Fibroblast of lung (primary cell): ENCODE results near the gene MORN3. TPM values are rescaled to one million over a fixed set of nuclear protein-coding genes. Genes with fewer than 3 reads are reported as not detected.

Experiments
- DNase-seq, 2 donors: peaks; one replicate each; pipeline versions ENCODE4 v3.0.0 to v3.0.0-alpha.2; 2010; ENCODE audit warnings: low read depth in 2 of 2
- H2AFZ ChIP-seq: 2 replicates; pipeline ENCODE4 v1.5.1; 2012; ENCODE audit warnings: low read length, control low read depth, inconsistent platforms
- H3K27ac ChIP-seq: 2 replicates; pipeline ENCODE4 v1.5.1; 2011; ENCODE audit warnings: low read length, control low read depth; ENCODE audit not compliant: insufficient read depth
- H3K27me3 ChIP-seq: 2 replicates; pipeline ENCODE4 v1.5.1; 2011; ENCODE audit warnings: mild to moderate bottlenecking, low read length; ENCODE audit not compliant: control insufficient read depth, insufficient read depth
- H3K36me3 ChIP-seq: 2 replicates; pipeline ENCODE4 v1.5.1; 2011; ENCODE audit warnings: low read length; ENCODE audit not compliant: control insufficient read depth, insufficient read depth
- H3K4me1 ChIP-seq: 2 replicates; pipeline ENCODE4 v1.5.1; 2011; ENCODE audit warnings: low read length; ENCODE audit not compliant: control insufficient read depth, insufficient read depth; ENCODE audit errors: extremely low read depth
- H3K4me2 ChIP-seq: 2 replicates; pipeline ENCODE4 v1.5.1; 2011; ENCODE audit warnings: low read length, control low read depth; ENCODE audit not compliant: insufficient read depth; ENCODE audit errors: extremely low read depth
- H3K4me3 ChIP-seq, 4 experiments: fragments of 200-600 bp in 1 of 4; sonication (generic) in 1 of 4; replicated peaks in 1 of 4; 2 replicates each; pipeline ENCODE4 v1.5.1; 2011 to 2016; ENCODE audit warnings: low read length in 4 of 4, low read depth in 3 of 4, mild to moderate bottlenecking in 3 of 4, control low read depth in 2 of 4, inconsistent platforms in 1 of 4, mixed read lengths in 1 of 4; ENCODE audit not compliant: insufficient read depth in 1 of 4; ENCODE audit errors: control extremely low read depth in 1 of 4
- H3K79me2 ChIP-seq: 2 replicates; pipeline ENCODE4 v1.5.1; 2012; ENCODE audit warnings: mild to moderate bottlenecking, low read length, inconsistent platforms; ENCODE audit not compliant: control insufficient read depth, insufficient read depth
- H3K9ac ChIP-seq: 2 replicates; pipeline ENCODE4 v1.5.1; 2011; ENCODE audit warnings: mild to moderate bottlenecking, low read length, control low read depth; ENCODE audit not compliant: insufficient read depth
- H3K9me3 ChIP-seq: 2 replicates; pipeline ENCODE4 v1.5.1; 2012; ENCODE audit warnings: low read depth, low read length; ENCODE audit not compliant: control insufficient read depth, insufficient read depth
- H4K20me1 ChIP-seq: 2 replicates; pipeline ENCODE4 v1.5.1; 2011; ENCODE audit warnings: low read length; ENCODE audit not compliant: control insufficient read depth, insufficient read depth; ENCODE audit errors: extremely low read depth
- EZH2 ChIP-seq: IDR thresholded peaks from 2 replicates; pipeline ENCODE4 v1.5.1; 2012; ENCODE audit warnings: low read length, control low read depth, mild to moderate bottlenecking; ENCODE audit errors: missing control alignments
- polyA minus RNA-seq: library from RNA; depleted of rRNA, polyadenylated mRNA; stranded (reverse); fragments of >200 nt; gene quantifications from 2 replicates; pipeline ENCODE4 v1.2.3, GENCODE V29; 2011; ENCODE audit warnings: low replicate concordance
- polyA plus RNA-seq, 2 donors: library from polyadenylated mRNA; depleted of rRNA in 1 of 2; stranded (reverse) in 1 of 2; unstranded in 1 of 2; fragments of >200 nt; gene quantifications; 2 replicates each; pipeline ENCODE4 v1.2.1, GENCODE V29; 2011 to 2012; ENCODE audit warnings: missing spikeins in 1 of 2
- total RNA-seq: library from RNA; depleted of rRNA; stranded (reverse); fragments of >200 nt; gene quantifications from 2 replicates; pipeline ENCODE4 v1.2.1, GENCODE V29; 2014
- TF ChIP-seq, protein P1 (sequence below), 2 donors: IDR thresholded peaks in 1 of 2; conservative IDR thresholded peaks in 1 of 2; 1 replicate in 1 of 2; 2 replicates in 1 of 2; pipeline ENCODE4 v1.5.1; 2011 to 2012; ENCODE audit warnings: low read length in 2 of 2, control low read depth in 1 of 2, inconsistent platforms in 1 of 2, low read depth in 1 of 2, mild to moderate bottlenecking in 1 of 2

MORN3 gene, protein sequence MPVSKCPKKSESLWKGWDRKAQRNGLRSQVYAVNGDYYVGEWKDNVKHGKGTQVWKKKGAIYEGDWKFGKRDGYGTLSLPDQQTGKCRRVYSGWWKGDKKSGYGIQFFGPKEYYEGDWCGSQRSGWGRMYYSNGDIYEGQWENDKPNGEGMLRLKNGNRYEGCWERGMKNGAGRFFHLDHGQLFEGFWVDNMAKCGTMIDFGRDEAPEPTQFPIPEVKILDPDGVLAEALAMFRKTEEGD
- 0.77 and 0.83 TPM in 2 replicates for total RNA-seq
- polyA plus RNA-seq, result 0.23 and 0.61 TPM in 2 replicates
- polyA plus RNA-seq (2012), result 0.37 and 1.2 TPM in 2 replicates
- polyA minus RNA-seq, result not detected in 2 replicates

DNA sequence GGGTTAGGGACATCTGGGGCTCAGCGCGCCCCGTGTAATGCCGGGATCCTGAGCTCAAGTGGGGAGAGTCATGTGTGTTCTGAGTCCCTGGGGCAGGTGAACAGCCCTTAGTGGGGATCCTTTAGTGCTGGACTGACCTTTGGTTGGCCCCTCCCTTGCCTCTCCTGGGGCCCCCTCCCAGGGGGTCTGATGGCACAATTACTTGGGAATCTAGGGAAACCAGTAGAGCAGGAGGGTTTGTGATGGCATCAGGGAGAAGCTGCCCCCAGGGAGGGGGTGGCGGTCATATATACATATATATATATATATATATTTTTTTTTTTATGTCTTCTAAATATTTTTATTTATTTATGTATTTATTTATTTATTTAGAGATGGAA is at the start of gene MORN3:
Gene MORN3 (minus strand): TSS at position 134 of the 380 bp plus-strand sequence. CDS start 171 bp downstream, outside the sequence.
- TF ChIP-seq, protein P1, sequence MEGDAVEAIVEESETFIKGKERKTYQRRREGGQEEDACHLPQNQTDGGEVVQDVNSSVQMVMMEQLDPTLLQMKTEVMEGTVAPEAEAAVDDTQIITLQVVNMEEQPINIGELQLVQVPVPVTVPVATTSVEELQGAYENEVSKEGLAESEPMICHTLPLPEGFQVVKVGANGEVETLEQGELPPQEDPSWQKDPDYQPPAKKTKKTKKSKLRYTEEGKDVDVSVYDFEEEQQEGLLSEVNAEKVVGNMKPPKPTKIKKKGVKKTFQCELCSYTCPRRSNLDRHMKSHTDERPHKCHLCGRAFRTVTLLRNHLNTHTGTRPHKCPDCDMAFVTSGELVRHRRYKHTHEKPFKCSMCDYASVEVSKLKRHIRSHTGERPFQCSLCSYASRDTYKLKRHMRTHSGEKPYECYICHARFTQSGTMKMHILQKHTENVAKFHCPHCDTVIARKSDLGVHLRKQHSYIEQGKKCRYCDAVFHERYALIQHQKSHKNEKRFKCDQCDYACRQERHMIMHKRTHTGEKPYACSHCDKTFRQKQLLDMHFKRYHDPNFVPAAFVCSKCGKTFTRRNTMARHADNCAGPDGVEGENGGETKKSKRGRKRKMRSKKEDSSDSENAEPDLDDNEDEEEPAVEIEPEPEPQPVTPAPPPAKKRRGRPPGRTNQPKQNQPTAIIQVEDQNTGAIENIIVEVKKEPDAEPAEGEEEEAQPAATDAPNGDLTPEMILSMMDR (conservative IDR thresholded peaks at IDR 0.05 in 1 of 2, IDR thresholded peaks at IDR 0.05 in 1 of 2; ENCODE audit: low read depth in 1 of 2, low read length in 2 of 2), result no peak
- no peak for TF ChIP-seq EZH2
- DNase-seq, result no peak
- H2AFZ ChIP-seq, result no peak within 1 kb of the TSS

DNA sequence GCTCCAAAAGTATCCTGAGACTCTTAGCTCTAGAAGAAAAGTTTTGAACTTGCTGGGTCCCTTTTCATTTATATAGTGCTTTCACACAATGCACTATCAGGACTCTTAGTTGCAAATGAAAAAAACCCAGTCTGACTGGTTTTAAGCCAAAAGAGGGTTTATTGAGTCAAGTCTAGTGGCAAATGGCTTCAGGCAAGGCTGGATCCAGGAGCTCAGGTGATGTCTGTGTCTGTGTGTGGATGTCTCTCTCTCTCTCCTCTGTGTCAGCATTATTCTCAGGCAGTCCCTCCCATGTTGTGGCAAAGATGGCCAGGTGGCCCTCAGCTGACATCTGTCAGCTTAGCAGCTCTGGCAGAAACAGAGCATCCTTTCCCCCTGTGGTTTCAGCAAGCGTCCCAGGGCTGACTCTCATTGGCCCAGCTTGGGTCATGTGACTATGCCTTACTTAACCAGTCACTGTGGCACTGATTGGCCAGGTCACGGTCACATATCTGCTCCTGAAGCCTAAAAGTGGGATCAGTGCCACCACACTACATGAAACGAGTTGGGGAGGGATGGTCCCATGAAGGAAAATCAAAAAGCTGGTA is 49.3 kb upstream of the MORN3 start:
- no peak overlapping the region for H3K4me3 ChIP-seq
- TF ChIP-seq, protein P1 (conservative IDR thresholded peaks at IDR 0.05 in 1 of 2, IDR thresholded peaks at IDR 0.05 in 1 of 2; ENCODE audit: low read depth in 1 of 2, low read length in 2 of 2), result no peak
- TF ChIP-seq EZH2, result no peak
- peaks cover 12% of the 10 kb centered on the region for H3K79me2 ChIP-seq
- no peak overlapping the region for H3K4me2 ChIP-seq
- no peaks in the 10 kb centered on the region for H4K20me1 ChIP-seq
- H3K27ac ChIP-seq, result no peak overlapping the region
- no peaks in the 10 kb centered on the region for H3K9me3 ChIP-seq
- H3K36me3 ChIP-seq, result no peaks in the 10 kb centered on the region
- H3K27me3 ChIP-seq, result no peaks in the 10 kb centered on the region
- H2AFZ ChIP-seq, result no peak overlapping the region
- no peak overlapping the region for H3K9ac ChIP-seq
- peaks cover 11% of the 10 kb centered on the region for H3K4me1 ChIP-seq
- no peak for DNase-seq

More for the DNA sequence above, at the start of gene MORN3:
- Histone ChIP-seq H3K27ac (no peak within 1 kb of the TSS), H3K27me3 (no peaks in the 10 kb centered on the region), H3K79me2 (no peaks in the 10 kb centered on the region), H3K9me3 (no peaks in the 10 kb centered on the region), H3K36me3 (no peaks in the 10 kb centered on the region), H3K4me2 (no peak within 1 kb of the TSS), H3K9ac (no peak within 1 kb of the TSS), H3K4me1 (no peaks in the 10 kb centered on the region), H3K4me3 (no peak within 1 kb of the TSS), H4K20me1 (no peaks in the 10 kb centered on the region)

DNA sequence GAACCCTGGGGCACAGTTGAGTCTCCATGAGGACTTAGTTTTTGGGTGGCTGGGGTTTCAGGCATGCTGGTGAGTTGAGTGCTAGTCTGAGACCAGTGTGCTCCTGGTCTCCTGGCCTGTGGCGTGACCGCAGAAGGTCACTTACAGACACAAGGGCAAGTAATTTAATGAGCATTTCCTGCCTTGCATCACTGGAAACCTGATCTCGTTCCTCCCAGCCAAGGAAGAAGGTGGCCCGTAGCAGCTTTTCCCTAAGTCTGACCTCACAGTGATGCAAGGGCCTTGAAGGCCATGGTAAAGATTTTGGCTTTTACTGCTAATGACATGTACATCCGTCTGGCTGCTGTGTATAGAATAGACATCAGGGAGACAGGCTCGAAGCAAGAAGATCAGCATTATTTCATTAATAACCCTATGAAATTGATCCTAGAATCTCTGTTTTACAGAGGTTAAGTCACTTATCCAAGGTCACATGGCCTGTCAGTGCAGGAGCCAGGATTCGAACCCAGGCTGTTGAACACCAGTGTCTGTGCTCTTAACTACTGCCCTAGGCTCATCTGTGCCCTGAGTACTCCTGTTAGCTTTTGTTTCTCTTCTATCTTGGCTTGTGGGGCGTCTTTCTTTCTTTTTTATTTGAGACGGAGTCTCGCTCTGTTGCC is 47.7 kb upstream of the MORN3 start:
- Histone ChIP-seq H3K36me3 (no peaks in the 10 kb centered on the region), H3K4me3 (no peak overlapping the region), H3K79me2 (peaks cover 16% of the 10 kb centered on the region), H3K9ac (no peak overlapping the region), H3K9me3 (no peaks in the 10 kb centered on the region), H2AFZ (no peak overlapping the region), H3K4me2 (peak overlapping the region; percentile 15), H4K20me1 (no peaks in the 10 kb centered on the region), H3K27ac (peak overlapping the region; percentile 55), H3K27me3 (no peaks in the 10 kb centered on the region), H3K4me1 (peaks cover 15% of the 10 kb centered on the region)
- DNase-seq, result peak; percentile 89 to 98
- TF ChIP-seq EZH2, result no peak
- TF ChIP-seq, protein P1 (conservative IDR thresholded peaks at IDR 0.05 in 1 of 2, IDR thresholded peaks at IDR 0.05 in 1 of 2; ENCODE audit: low read depth in 1 of 2, low read length in 2 of 2), result no peak
